Endothelial cell of umbilical vein (primary cell): ENCODE results near the gene RYR2. TPM values are rescaled to one million over a fixed set of nuclear protein-coding genes. Genes with fewer than 3 reads are reported as not detected.

ENCODE experiments used
- BruUV-seq: library from RNA; stranded (reverse); fragments of 400-500 nt; replicated peaks from 2 replicates; lab custom pipeline; 2021; lab: Mats Ljungman, UMichigan
- CTCF ChIA-PET: fragments of 300-600, 350-600 bp; sonication (Branson Sonifier 250); formaldehyde crosslinking; loops from one replicate; lab custom pipeline; 2021; ENCODE audit warnings: antibody characterized with exemption, inconsistent platforms; lab: Charles Lee
- POLR2A ChIA-PET: fragments of 300-600, 350-600 bp; sonication (Branson Sonifier 250); formaldehyde crosslinking; loops from one replicate; lab custom pipeline; 2021; ENCODE audit warnings: antibody characterized with exemption, inconsistent platforms; lab: Charles Lee
- DNase-seq: peaks from one replicate; pipeline ENCODE4 v3.0.0-alpha.2; 2011; ENCODE audit warnings: low read depth, low spot score
- FAIRE-seq: peaks from 2 replicates; lab custom pipeline; 2011; peaks lifted over from hg19 to GRCh38; lab: Jason Lieb, UNC
- H2AFZ ChIP-seq: 2 replicates; pipeline ENCODE4 v1.6.0; 2012; ENCODE audit warnings: low read depth, low read length, control low read depth, inconsistent platforms
- H3K27ac ChIP-seq: 2 replicates; pipeline ENCODE4 v1.5.1; 2011; ENCODE audit warnings: low read depth, mild to moderate bottlenecking, control low read depth, low read length, moderate library complexity; ENCODE audit not compliant: insufficient read depth
- H3K27me3 ChIP-seq, 2 experiments: 2 replicates each; pipeline versions ENCODE4 v1.6.0 to v1.6.1; 2011; ENCODE audit warnings: low read length in 2 of 2, mixed read lengths in 1 of 2; ENCODE audit not compliant: control insufficient read depth in 2 of 2, insufficient read depth in 2 of 2
- H3K36me3 ChIP-seq, 2 experiments: 2 replicates in 1 of 2; 3 replicates in 1 of 2; pipeline ENCODE4 v1.5.1; 2011; ENCODE audit warnings: low read length in 2 of 2, mild to moderate bottlenecking in 1 of 2, moderate library complexity in 1 of 2; ENCODE audit not compliant: control insufficient read depth in 2 of 2, insufficient read depth in 2 of 2; ENCODE audit errors: extremely low read depth in 1 of 2
- H3K4me1 ChIP-seq: 3 replicates; pipeline ENCODE4 v1.5.1; 2011; ENCODE audit warnings: mild to moderate bottlenecking, low read length; ENCODE audit not compliant: control insufficient read depth, insufficient read depth; ENCODE audit errors: extremely low read depth
- H3K4me2 ChIP-seq: 2 replicates; pipeline ENCODE4 v1.6.1; 2011; ENCODE audit warnings: low read length, control low read depth, mixed read lengths; ENCODE audit not compliant: insufficient read depth
- H3K4me3 ChIP-seq, 3 experiments: fragments of 200-600 bp in 1 of 3; sonication (generic), shearing (Covaris generic) in 1 of 3; replicated peaks in 1 of 3; 2 replicates each; pipeline ENCODE4 v1.5.1; 2011 to 2016; ENCODE audit warnings: control low read depth in 3 of 3, low read length in 3 of 3, mild to moderate bottlenecking in 2 of 3, inconsistent platforms in 1 of 3, low read depth in 1 of 3, moderate library complexity in 1 of 3; ENCODE audit not compliant: insufficient read depth in 1 of 3
- H3K79me2 ChIP-seq: 2 replicates; pipeline ENCODE4 v1.6.0; 2012; ENCODE audit warnings: low read length, inconsistent platforms; ENCODE audit not compliant: control insufficient read depth, insufficient read depth
- H3K9ac ChIP-seq: replicated peaks from 2 replicates; pipeline ENCODE3; 2011; ENCODE audit warnings: low read length, control low read depth; ENCODE audit not compliant: insufficient read depth; ENCODE audit errors: extremely low read depth
- H3K9me1 ChIP-seq: replicated peaks from 3 replicates; pipeline ENCODE4 v1.6.0; 2011; ENCODE audit warnings: mild to moderate bottlenecking, low read length; ENCODE audit not compliant: control insufficient read depth, insufficient read depth; ENCODE audit errors: extremely low read depth
- H3K9me3 ChIP-seq: replicated peaks from 2 replicates; pipeline ENCODE4 v1.5.1; 2012; ENCODE audit warnings: low read length, inconsistent platforms; ENCODE audit not compliant: control insufficient read depth, insufficient read depth
- H4K20me1 ChIP-seq: replicated peaks from 2 replicates; pipeline ENCODE3; 2011; ENCODE audit warnings: mild to moderate bottlenecking, low read length; ENCODE audit not compliant: control insufficient read depth, insufficient read depth; ENCODE audit errors: extremely low read depth
- CTCF ChIP-seq, 2 donors: IDR thresholded peaks; 1 replicate in 1 of 2; 2 replicates in 1 of 2; pipeline ENCODE4 v1.5.1; 2011; ENCODE audit warnings: low read length in 2 of 2, mild to moderate bottlenecking in 2 of 2, moderate library complexity in 2 of 2, control low read depth in 1 of 2, inconsistent platforms in 1 of 2, low read depth in 1 of 2; ENCODE audit not compliant: insufficient read depth in 1 of 2; ENCODE audit errors: extremely low read depth in 1 of 2
- EZH2 ChIP-seq: IDR thresholded peaks from 2 replicates; pipeline ENCODE4 v1.6.1; 2012; ENCODE audit warnings: borderline replicate concordance, low read depth, mild to moderate bottlenecking, moderate library complexity, low read length, inconsistent platforms; ENCODE audit not compliant: severe bottlenecking
- FOS ChIP-seq: IDR thresholded peaks from 2 replicates; pipeline ENCODE4 v1.6.1; 2011; ENCODE audit warnings: mild to moderate bottlenecking, low read length, moderate library complexity, borderline replicate concordance; ENCODE audit not compliant: insufficient read depth
- GATA2 ChIP-seq: IDR thresholded peaks from 2 replicates; pipeline ENCODE4 v1.7.0; 2011; ENCODE audit warnings: low read depth, mild to moderate bottlenecking, moderate library complexity, mixed read lengths, low read length; ENCODE audit not compliant: insufficient read length, insufficient read depth
- JUN ChIP-seq: IDR thresholded peaks from 2 replicates; pipeline ENCODE4 v1.6.1; 2011; ENCODE audit warnings: borderline replicate concordance, low read depth; ENCODE audit not compliant: insufficient read length, insufficient read depth
- MYC ChIP-seq: IDR thresholded peaks from one replicate; pipeline ENCODE4 v1.6.1; 2011; ENCODE audit warnings: mild to moderate bottlenecking, low read depth, low read length
- POLR2A ChIP-seq: IDR thresholded peaks from 2 replicates; pipeline ENCODE4 v1.6.1; 2012; ENCODE audit warnings: low read depth, mild to moderate bottlenecking, control low read depth, low read length
- POLR2AphosphoS5 ChIP-seq: IDR thresholded peaks from 2 replicates; pipeline ENCODE4 v1.6.1; 2012; ENCODE audit warnings: low read depth, mild to moderate bottlenecking, control low read depth, low read length, moderate library complexity; ENCODE audit not compliant: insufficient read depth
- dilution Hi-C: fragments of 300-500 bp; cut with MboI; formaldehyde crosslinking; loops from one replicate; pipeline ENCODE4 v1.15.0; 2019; ENCODE audit warnings: low sequenced_read_pairs; ENCODE audit not compliant: extremely low pct_ligation_motif_present
- intact Hi-C: fragments of 100-400 bp; cut with micrococcal nuclease; formaldehyde crosslinking; loops from one replicate; pipeline ENCODE4 v1.10.0; 2022
- polyA plus RNA-seq, 4 experiments: library from polyadenylated mRNA; depleted of rRNA in 3 of 4; stranded (reverse) in 3 of 4; unstranded in 1 of 4; fragments of >200 nt; gene quantifications; 2 replicates each; pipeline versions ENCODE4 v1.2.1 to v1.2.3, GENCODE V29; 2011 to 2012; ENCODE audit warnings: missing spikeins in 1 of 4
- total RNA-seq: library from RNA; stranded (reverse); gene quantifications from 2 replicates; pipeline ENCODE4 v1.2.3, GENCODE V29; 2021

The RYR2 gene
- total and polyA plus RNA-seq, 2 donors (not counting 3 experiments of a cell fraction or from before 2014, with no cell fraction given) = not detected

DNA sequence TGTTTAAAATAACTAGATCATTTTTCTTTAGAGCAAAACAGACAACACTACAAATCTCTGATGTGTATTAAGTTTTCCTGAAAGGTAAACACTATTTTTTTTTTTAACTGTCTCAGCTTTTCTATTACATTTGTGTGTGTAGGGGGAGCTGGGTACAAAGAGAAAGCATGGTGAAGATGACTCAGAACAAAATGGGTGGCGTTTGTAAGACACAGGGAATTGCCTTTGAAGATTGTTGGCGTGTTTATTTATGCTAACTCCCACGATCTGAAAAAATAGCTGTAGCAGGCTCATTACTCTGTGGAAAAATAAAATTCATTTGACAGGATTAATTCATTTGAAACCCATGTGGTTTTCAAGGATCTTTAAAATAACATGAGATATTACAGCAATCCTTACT, 285.1 kb downstream of the RYR2 start:
- no peaks in the 10 kb centered on the region for H3K9me1 ChIP-seq
- CTCF ChIA-PET = no interaction called here
- no peak overlapping the region for H3K27ac ChIP-seq
- dilution Hi-C loops (no loop called here), intact Hi-C loops (no loop called here)
- no peak for TF ChIP-seq POLR2A
- no peak for TF ChIP-seq POLR2AphosphoS5
- TF ChIP-seq MYC = no peak
- TF ChIP-seq CTCF (IDR thresholded peaks at IDR 0.05; ENCODE audit: extremely low read depth in 1 of 2, insufficient read depth in 1 of 2, low read depth in 1 of 2, low read length in 2 of 2) = no peak
- no peak for TF ChIP-seq JUN
- no peak for TF ChIP-seq GATA2
- no peak for TF ChIP-seq FOS
- no peak for TF ChIP-seq EZH2
- POLR2A ChIA-PET = no interaction called here
- H3K27me3 ChIP-seq = no peaks in the 10 kb centered on the region
- DNase-seq (no peak), FAIRE-seq (no peak)
- H3K9me3 ChIP-seq = peaks cover 5% of the 10 kb centered on the region
- no peak overlapping the region for H2AFZ ChIP-seq
- H3K4me1 ChIP-seq = no peaks in the 10 kb centered on the region
- no peaks in the 10 kb centered on the region for H3K79me2 ChIP-seq
- H3K9ac ChIP-seq = no peak overlapping the region
- no peak overlapping the region for H3K4me2 ChIP-seq
- H3K36me3 ChIP-seq = no peaks in the 10 kb centered on the region
- no peaks in the 10 kb centered on the region for H4K20me1 ChIP-seq
- no peak overlapping the region for H3K4me3 ChIP-seq
- no TSS peak for BruUV-seq
